Measurements from ENCODE around the gene S100Z.
"Not testable (repeated sequence)": the region's sequence is repeated elsewhere in the genome, so short reads cannot be mapped to it uniquely, and the experiment has no call there.

S100Z gene

DNA sequence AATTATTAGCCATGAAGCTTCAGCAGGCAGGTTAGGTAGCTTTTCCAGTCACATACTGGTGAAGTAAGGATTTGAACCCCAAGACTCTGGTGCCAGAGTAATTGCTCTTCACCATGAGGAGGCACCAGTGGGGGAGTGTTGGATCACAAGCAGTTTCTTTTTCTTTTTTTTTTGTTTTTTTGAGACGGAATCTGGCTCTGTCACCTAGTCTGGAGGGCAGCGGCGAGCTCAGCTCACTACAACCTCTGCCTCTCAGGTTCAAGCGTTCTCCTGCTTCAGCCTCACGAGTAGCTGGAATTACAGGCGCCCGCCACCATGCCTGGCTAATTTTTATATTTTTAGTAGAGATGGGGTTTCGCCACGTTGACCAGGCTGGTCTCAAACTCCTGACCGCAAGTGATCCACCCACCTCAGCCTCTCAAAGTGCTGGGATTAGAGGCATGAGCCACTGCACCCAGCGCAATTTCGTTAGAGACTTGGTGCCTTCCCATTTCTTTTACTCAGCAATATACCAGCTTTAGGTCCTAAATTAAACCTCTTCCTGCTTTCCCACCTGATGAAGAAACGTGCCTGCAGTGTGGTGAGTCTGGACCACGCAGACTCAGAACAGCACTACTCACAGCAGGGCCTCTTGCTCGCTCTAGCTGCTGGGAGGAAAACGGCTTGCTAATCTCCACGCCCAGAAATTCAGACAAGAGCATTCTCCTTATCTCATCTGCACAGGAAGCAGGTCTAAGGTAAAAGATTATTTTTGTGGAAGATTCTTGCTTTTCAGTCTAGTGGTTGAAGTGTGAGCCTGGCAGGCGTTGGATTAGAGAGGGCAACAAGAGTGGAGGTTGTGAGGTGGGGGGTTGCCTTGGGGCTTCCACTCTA is at the start of gene S100Z:
Gene S100Z (plus strand): TSS at position 596 of the 873 bp plus-strand sequence. CDS start 25,346 bp downstream, outside the sequence.
- DNase-seq, result peak in 6 of 42 donors; percentile 10 to 44 (median 28)
- intact Hi-C loops (cut with DNase I), result no loop called here

- intact Hi-C loops (cut with DNase I), result no loop called here
Measured at GRCh38 chr5:76800579-76800978, 49.2 kb upstream of the S100Z start.

GRCh38 chr5:76801159-76801802 is 48.5 kb upstream of the S100Z start:
- DNase-seq, result no peak
- intact Hi-C loops (cut with DNase I), result no loop called here

More at GRCh38 chr5:76800579-76800978, 49.2 kb upstream of the S100Z start:
- DNase-seq, result no peak

GRCh38 chr5:76801803-76802195 is 48.0 kb upstream of the S100Z start:
- intact Hi-C loops (cut with DNase I), result no loop called here
- DNase-seq, result no peak

GRCh38 chr5:76804266-76804665 is 45.5 kb upstream of the S100Z start:
- DNase-seq, result no peak
- intact Hi-C loops (cut with DNase I), result no loop called here

- DNase-seq, result no peak
- intact Hi-C loops (cut with DNase I), result no loop called here
Measured at GRCh38 chr5:76805821-76806505, 43.9 kb upstream of the S100Z start.

DNA sequence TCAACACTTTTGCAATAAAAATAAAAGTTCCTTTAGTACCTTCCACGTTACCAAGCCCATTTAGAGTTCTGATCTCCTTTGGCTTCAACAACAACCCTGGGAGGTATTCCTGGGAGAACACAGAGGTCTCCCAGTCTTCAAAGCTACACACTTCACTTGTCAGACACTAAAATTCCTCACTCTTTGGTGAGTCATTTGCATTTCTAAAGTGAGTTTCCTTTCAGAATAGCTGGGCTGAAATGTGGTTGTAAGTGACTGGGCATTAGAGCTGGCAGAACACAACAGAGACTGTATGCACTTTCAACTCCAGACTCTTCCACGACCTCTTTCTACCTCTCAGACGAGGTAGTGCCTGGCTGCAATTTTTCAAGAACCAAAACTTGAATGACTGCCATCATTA is 42.5 kb upstream of the S100Z start:
- peak in 1 of 42 donors; percentile 41 for DNase-seq
- intact Hi-C loops (cut with DNase I), result no loop called here

DNA sequence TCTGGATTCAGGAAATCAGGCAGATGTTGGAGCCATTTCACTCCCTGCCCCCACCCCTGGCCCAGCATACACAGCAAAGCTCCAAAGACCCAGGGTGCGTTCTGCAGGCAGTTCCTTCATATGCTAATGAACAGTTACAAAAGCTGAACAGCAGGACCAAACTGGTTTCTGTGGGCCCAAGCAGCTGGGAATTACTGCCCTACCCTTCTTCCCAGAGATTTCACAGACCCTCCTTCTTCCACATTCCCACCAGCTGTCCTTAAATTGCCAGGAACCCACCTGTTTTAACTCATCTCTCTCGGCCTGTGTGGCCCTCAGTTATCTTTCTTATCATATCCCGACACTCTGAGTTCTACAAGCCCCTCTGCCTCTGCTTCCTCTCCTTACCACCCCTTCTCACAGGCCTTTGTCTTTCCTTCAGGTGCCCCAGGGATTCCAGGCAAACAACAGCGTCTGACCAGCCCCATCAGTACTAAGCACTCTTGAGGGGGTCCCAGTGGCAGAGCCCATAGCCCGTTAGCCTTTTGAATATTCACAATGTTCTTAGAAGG is 41.6 kb upstream of the S100Z start:
- intact Hi-C loops (cut with DNase I), result no loop called here
- DNase-seq, result peak in 21 of 42 donors; percentile 11 to 63 (median 32)

DNA sequence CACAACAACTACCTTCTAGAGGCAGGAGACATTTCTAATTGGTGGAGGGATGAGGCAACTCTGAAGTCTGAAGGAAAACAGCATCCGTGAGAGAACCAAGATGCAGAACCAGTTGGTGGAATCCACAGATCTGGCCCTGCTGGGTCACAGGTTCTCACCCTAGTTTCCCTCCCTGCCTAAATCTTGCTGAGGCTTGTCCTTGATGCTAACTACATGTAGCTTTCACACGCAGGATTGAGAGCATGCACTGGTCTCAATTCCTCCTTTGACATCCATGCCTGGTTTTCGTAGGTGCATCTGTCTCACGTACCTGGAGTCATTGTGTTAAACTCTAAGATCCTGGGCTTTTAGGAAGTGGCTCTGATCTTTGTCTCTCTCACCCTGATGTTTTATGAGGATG is 40.7 kb upstream of the S100Z start:
- DNase-seq, result no peak
- intact Hi-C loops (cut with DNase I), result no loop called here

DNA sequence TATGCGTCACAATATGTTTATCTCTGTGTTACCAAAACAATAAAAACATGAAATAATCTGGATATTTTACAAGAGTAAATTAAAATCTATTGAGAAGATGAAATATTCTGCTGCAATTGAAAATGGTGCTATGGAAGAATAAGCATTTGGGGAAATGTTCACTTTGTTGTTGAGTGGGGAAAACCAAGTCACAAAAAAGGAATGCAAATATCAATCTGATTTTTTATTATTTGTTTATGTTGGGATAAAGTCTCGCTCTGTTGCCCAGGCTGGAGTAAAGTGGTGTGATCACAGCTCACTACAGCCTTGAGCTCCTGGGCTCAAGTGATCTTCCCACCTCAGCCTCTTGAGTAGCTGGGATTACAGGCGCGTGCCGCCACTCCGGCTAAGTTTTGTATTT is 39.6 kb upstream of the S100Z start:
- DNase-seq, result no peak
- intact Hi-C loops (cut with DNase I), result no loop called here

DNA sequence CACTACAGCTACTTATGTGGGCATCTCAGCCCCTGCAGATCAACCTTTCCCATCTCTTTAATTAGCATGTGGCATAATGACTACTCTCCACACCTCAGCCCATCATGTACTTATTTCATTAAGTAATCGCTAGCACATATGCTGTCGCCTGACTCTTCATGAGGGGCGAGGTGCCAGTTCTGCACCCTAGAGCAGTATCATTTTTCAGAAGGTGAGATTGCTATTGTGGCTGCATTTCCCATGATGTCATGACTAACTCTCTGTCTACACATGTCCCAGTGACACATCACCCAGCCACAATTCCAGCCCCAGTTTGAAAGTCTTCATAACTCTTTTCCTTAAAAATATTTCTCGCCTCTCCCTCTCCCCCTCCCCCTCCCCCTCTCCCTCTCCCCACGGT is 38.6 kb upstream of the S100Z start:
- DNase-seq, result no peak
- intact Hi-C loops (cut with DNase I), result no loop called here

DNA sequence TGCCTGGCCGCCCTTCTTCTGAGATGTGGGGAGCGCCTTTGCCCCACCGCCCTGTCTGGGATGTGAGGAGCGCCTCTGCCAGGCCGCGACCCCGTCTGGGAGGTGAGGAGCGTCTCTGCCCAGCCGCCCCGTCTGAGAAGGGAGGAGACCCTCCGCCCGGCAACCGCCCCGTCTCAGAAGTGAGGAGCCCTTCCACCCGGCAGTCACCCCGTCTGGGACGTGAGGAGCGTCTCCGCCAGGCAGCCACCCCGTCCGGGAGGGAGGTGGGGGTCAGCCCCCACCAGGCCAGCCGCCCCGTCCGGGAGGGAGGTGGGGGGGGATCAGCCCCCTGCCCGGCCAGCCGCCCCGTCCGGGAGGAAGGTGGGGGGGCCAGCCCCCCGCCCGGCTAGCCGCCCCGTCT is 37.6 kb upstream of the S100Z start:
- intact Hi-C loops (cut with DNase I); DNase-seq: not testable (repeated sequence)

DNA sequence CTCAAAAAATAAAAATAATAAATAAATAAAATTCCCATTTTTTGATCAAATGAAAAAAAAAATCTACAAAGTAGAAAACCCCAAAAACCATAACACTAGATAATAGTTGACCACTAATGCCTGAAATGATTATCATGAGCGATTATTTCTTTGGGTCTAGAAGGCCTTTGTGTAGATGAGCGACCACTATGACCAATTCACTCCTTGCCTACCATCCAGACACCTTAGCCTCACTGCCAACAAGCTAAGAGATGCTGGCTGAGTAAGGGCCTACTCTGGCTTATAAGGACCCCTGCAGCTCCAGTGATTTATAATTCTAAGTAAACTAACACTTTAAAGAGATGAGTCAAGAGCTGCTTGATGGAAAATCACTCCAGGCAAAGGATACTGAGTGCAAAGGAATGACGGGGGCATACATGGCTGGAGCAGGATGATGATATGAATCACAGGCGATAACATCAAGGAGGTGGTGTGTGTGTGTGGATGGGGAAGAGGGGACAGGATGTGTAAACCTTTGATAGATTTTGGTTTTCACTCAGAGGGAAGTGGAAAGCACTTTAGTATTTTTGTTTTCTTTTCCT is 35.7 kb upstream of the S100Z start:
- intact Hi-C loops (cut with DNase I), result no loop called here
- no peak for DNase-seq

DNA sequence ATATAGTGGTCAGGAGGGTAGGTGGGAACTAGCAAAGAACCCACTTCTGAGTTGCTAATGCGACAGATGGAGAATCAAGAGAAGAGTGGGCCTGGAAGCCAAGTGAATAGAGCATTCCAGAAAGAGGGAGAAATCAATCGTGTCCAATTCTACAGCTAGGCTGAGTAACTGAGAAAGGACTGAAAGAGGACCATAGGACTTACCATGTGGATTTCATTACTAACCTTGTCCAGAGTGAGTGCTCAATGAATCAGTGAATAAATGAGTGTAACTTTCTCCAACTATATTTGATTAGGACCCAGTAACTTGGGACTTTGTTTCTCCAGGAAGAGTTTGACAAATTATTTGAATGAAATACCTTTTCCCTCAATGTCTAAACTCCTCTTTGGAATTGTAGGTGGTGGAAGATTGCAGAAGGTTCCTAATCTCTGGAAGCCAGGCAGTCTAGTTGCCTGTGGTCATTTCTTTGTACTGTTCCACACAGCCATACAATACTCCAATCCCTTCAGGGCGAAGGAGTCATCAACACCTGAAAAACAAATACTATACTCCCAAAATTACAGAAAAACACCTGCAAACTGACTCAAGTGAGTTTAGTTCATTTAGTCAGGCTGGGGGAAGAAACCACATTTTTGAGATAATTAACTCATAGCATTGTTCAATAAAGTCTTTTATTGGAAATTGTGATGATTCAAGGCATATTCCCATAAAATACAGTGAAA is 33.5 kb upstream of the S100Z start:
- DNase-seq, result no peak
- intact Hi-C loops (cut with DNase I), result no loop called here

GRCh38 chr5:76818844-76819831 is 30.7 kb upstream of the S100Z start, which contains the start of gene F2RL1:
Gene F2RL1 (plus strand): TSS chr5:76819030. CDS start chr5:76819183, 153 bp downstream.
- DNase-seq, result peak; percentile 7 to 85 (median 64)
- intact Hi-C loops (cut with DNase I), result no loop called here

GRCh38 chr5:76819851-76820525 is 29.8 kb upstream of the S100Z start:
- intact Hi-C loops (cut with DNase I), result no loop called here
- peak in 15 of 42 donors; percentile 4 to 46 (median 16) for DNase-seq

GRCh38 chr5:76820526-76820890 is 29.3 kb upstream of the S100Z start:
- intact Hi-C loops (cut with DNase I), result no loop called here
- DNase-seq, result no peak
